22Rv1 (cell line): Measurements from ENCODE around the gene XCR1.

ENCODE experiments used
- H3K27ac ChIP-seq: fragments of 450-650 bp; 2 replicates; pipeline ENCODE4 v1.5.1; 2017
- CTCF ChIP-seq: fragments of 450-650 bp; IDR thresholded peaks from 2 replicates; pipeline ENCODE4 v1.5.1; 2017; ENCODE audit warnings: mild to moderate bottlenecking
- ZFX ChIP-seq: fragments of 450-650 bp; IDR thresholded peaks from 2 replicates; pipeline ENCODE4 v1.6.1; 2017; ENCODE audit warnings: antibody characterized with exemption, borderline replicate concordance

The XCR1 gene

GRCh38 chr3:45969953-45970352 is 57.3 kb downstream of the XCR1 start:
- TF ChIP-seq CTCF: no peak
- no peak for TF ChIP-seq ZFX
- H3K27ac ChIP-seq: no peak overlapping the region

- no peak overlapping the region for H3K27ac ChIP-seq
- TF ChIP-seq ZFX (no peak), CTCF (no peak)
Observed at GRCh38 chr3:45969116-45969515, 58.2 kb downstream of the XCR1 start.

GRCh38 chr3:45968706-45969105 is 58.6 kb downstream of the XCR1 start:
- H3K27ac ChIP-seq: no peak overlapping the region
- no peak for TF ChIP-seq ZFX
- TF ChIP-seq CTCF: no peak

GRCh38 chr3:45968149-45968548 is 59.1 kb downstream of the XCR1 start:
- no peak for TF ChIP-seq CTCF
- no peak for TF ChIP-seq ZFX
- no peak overlapping the region for H3K27ac ChIP-seq

- H3K27ac ChIP-seq: no peak overlapping the region
- TF ChIP-seq CTCF (no peak), ZFX (no peak)
Observed at GRCh38 chr3:45967724-45968123, 59.6 kb downstream of the XCR1 start.
